ENCODE results near the gene METTL9. TPM values are rescaled to one million over a fixed set of nuclear protein-coding genes. Genes with fewer than 3 reads are reported as not detected.

Gene METTL9
- total and polyA plus RNA-seq, 9 of the 15 experiments (the other 6 are each of a cell fraction or from before 2014, with no cell fraction given): 12.2 to 107 (median 79.1) TPM

- no peak for TF ChIP-seq ZNF507 (tag; conservative IDR thresholded peaks at IDR 0.05)
- no peak for TF ChIP-seq ZNF197 (CRISPR knock-in tag; IDR thresholded peaks at IDR 0.05; ENCODE audit: low read depth)
- no peak for TF ChIP-seq MNT (conservative IDR thresholded peaks at IDR 0.05)
- no peak for TF ChIP-seq TEAD1 (CRISPR knock-in tag; IDR thresholded peaks at IDR 0.05)
- no peak for TF ChIP-seq MAFF (IDR thresholded peaks at IDR 0.05; ENCODE audit: low read length)
- no peak for TF ChIP-seq RREB1 (CRISPR knock-in tag; IDR thresholded peaks at IDR 0.05)
- TF ChIP-seq OTX1 (CRISPR knock-in tag; IDR thresholded peaks at IDR 0.05): no peak
- TF ChIP-seq ZNF77 (CRISPR knock-in tag; IDR thresholded peaks at IDR 0.05): no peak
- no peak for TF ChIP-seq PBX2 (CRISPR knock-in tag; IDR thresholded peaks at IDR 0.05; ENCODE audit: low read depth)
- no peak for TF ChIP-seq PBX2 (tag; conservative IDR thresholded peaks at IDR 0.05; ENCODE audit: low read depth)
- TF ChIP-seq SAFB (IDR thresholded peaks at IDR 0.05; ENCODE audit: borderline replicate concordance, low read depth, low read length): no peak
Observed at GRCh38 chr16:21589551-21589950, 9.8 kb upstream of the METTL9 start (continued).

Measured in K562 (cell line).